H7 (cell line): Measurements from ENCODE around the gene FCGR2B. TPM values are rescaled to one million over a fixed set of nuclear protein-coding genes. Genes with fewer than 3 reads are reported as not detected.
"Not testable (repeated sequence)": the region's sequence is repeated elsewhere in the genome, so short reads cannot be mapped to it uniquely, and the experiment has no call there.

Source experiments
- DNase-seq: peaks from one replicate; pipeline ENCODE4 v3.0.0; 2012
- H3K27me3 ChIP-seq: 2 replicates; pipeline ENCODE4 v1.6.0; 2011; ENCODE audit warnings: mild to moderate bottlenecking, low read length; ENCODE audit not compliant: control insufficient read depth, insufficient read depth
- H3K36me3 ChIP-seq: replicated peaks from 2 replicates; pipeline ENCODE4 v1.5.1; 2011; ENCODE audit warnings: low read length; ENCODE audit not compliant: control insufficient read depth, insufficient read depth
- H3K4me3 ChIP-seq: 2 replicates; pipeline ENCODE4 v1.5.1; 2011; ENCODE audit warnings: low read depth, mild to moderate bottlenecking, control low read depth, low read length, moderate library complexity; ENCODE audit not compliant: insufficient read depth
- total RNA-seq: library from RNA; depleted of rRNA; stranded (reverse); fragments of >200 nt; shearing (Covaris generic); gene quantifications from 2 replicates; pipeline ENCODE4 v1.2.3, GENCODE V29; 2014

The FCGR2B gene
- total RNA-seq, 1 experiment from 2014 or later, result not detected

GRCh38 chr1:161638251-161638993, 24.5 kb upstream of the FCGR2B start:
- not testable (repeated sequence) for DNase-seq, H3K27me3 ChIP-seq, H3K36me3 ChIP-seq, H3K4me3 ChIP-seq

GRCh38 chr1:161639203-161639602, 23.7 kb upstream of the FCGR2B start:
- not testable (repeated sequence) for H3K4me3 ChIP-seq, H3K36me3 ChIP-seq, DNase-seq, H3K27me3 ChIP-seq

GRCh38 chr1:161642697-161643096, 20.2 kb upstream of the FCGR2B start:
- not testable (repeated sequence) for H3K27me3 ChIP-seq, H3K36me3 ChIP-seq, H3K4me3 ChIP-seq, DNase-seq

- H3K36me3 ChIP-seq, H3K27me3 ChIP-seq, DNase-seq, H3K4me3 ChIP-seq: not testable (repeated sequence)
These were observed 19.3 kb upstream of the FCGR2B start for GRCh38 chr1:161643481-161644208.

- DNase-seq, H3K27me3 ChIP-seq, H3K4me3 ChIP-seq, H3K36me3 ChIP-seq: not testable (repeated sequence)
These were observed 18.1 kb upstream of the FCGR2B start for GRCh38 chr1:161644855-161645254.

- H3K36me3 ChIP-seq, DNase-seq, H3K27me3 ChIP-seq, H3K4me3 ChIP-seq: not testable (repeated sequence)
These were observed 15.2 kb upstream of the FCGR2B start for GRCh38 chr1:161647507-161648360.

GRCh38 chr1:161653541-161653940, 9.4 kb upstream of the FCGR2B start:
- not testable (repeated sequence) for DNase-seq, H3K4me3 ChIP-seq, H3K36me3 ChIP-seq

GRCh38 chr1:161653971-161654370, 9.0 kb upstream of the FCGR2B start:
- DNase-seq, result not testable (repeated sequence)

More at GRCh38 chr1:161653541-161653940, 9.4 kb upstream of the FCGR2B start:
- H3K27me3 ChIP-seq, result not testable (repeated sequence)

GRCh38 chr1:161658524-161658923, 4.4 kb upstream of the FCGR2B start:
- H3K36me3 ChIP-seq, H3K27me3 ChIP-seq, DNase-seq, H3K4me3 ChIP-seq: not testable (repeated sequence)

More at GRCh38 chr1:161653971-161654370, 9.0 kb upstream of the FCGR2B start:
- not testable (repeated sequence) for H3K27me3 ChIP-seq, H3K4me3 ChIP-seq, H3K36me3 ChIP-seq

- not testable (repeated sequence) for H3K4me3 ChIP-seq, DNase-seq, H3K27me3 ChIP-seq, H3K36me3 ChIP-seq
These were observed 1.2 kb upstream of the FCGR2B start for GRCh38 chr1:161661660-161662311.

- H3K36me3 ChIP-seq, H3K4me3 ChIP-seq, DNase-seq, H3K27me3 ChIP-seq: not testable (repeated sequence)
These were observed 626 bp downstream of the FCGR2B start for GRCh38 chr1:161663569-161663968.

GRCh38 chr1:161664689-161665088, 1.7 kb downstream of the FCGR2B start:
- H3K27me3 ChIP-seq, H3K36me3 ChIP-seq, H3K4me3 ChIP-seq, DNase-seq: not testable (repeated sequence)

GRCh38 chr1:161671045-161672020, 8.4 kb downstream of the FCGR2B start:
- not testable (repeated sequence) for H3K27me3 ChIP-seq, H3K4me3 ChIP-seq, H3K36me3 ChIP-seq, DNase-seq
